Liver (tissue), 3 donors: ENCODE data around the gene ACSS1.

Source experiments
- EGR1 ChIP-seq, 2 donors: IDR thresholded peaks; 2 replicates each; pipeline ENCODE4 v1.6.1; 2016 to 2018; ENCODE audit warnings: antibody characterized with exemption in 2 of 2, low read depth in 2 of 2
- RXRA ChIP-seq, 2 donors: IDR thresholded peaks; 2 replicates each; pipeline ENCODE4 v1.6.1; 2017 to 2018; ENCODE audit warnings: antibody characterized with exemption in 2 of 2, mild to moderate bottlenecking in 1 of 2
- SP1 ChIP-seq: IDR thresholded peaks from 2 replicates; pipeline ENCODE4 v1.6.1; 2018; ENCODE audit warnings: antibody characterized with exemption, mild to moderate bottlenecking
- TAF1 ChIP-seq: conservative IDR thresholded peaks from 2 replicates; pipeline ENCODE4 v1.6.1; 2016; ENCODE audit warnings: antibody characterized with exemption, mild to moderate bottlenecking
- TF ChIP-seq, protein P1 (sequence below): fragments of 150-350 bp; IDR thresholded peaks from 2 replicates; pipeline ENCODE4 v1.5.1; 2017; ENCODE audit warnings: improper control_type of control experiment, low read depth, low read length; ENCODE audit not compliant: missing input control
- donor health status: healthy.
- donor health status: healthy.

DNA sequence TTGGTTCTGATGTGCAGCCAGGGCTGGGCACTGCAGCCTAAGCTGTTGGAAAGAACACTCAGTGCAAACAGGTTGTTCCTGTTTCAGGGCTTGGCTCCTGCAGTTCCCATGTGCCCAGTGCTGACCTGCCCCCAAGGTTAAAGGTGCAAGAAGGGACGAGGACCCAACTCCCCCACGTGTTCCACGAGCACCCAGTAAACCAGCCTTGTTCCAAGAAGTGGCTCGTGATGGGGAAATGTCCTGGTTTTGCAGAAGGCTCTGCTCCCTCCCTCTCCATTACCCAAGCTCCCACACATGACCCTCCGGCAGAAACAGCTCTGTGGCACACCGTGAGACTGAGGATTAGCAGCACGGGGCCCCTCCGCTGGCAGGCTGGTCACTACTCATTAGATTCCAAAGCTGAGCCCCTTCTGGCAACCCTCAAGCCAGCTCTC is 9.4 kb downstream of the ACSS1 start:
- TF ChIP-seq, protein P1, sequence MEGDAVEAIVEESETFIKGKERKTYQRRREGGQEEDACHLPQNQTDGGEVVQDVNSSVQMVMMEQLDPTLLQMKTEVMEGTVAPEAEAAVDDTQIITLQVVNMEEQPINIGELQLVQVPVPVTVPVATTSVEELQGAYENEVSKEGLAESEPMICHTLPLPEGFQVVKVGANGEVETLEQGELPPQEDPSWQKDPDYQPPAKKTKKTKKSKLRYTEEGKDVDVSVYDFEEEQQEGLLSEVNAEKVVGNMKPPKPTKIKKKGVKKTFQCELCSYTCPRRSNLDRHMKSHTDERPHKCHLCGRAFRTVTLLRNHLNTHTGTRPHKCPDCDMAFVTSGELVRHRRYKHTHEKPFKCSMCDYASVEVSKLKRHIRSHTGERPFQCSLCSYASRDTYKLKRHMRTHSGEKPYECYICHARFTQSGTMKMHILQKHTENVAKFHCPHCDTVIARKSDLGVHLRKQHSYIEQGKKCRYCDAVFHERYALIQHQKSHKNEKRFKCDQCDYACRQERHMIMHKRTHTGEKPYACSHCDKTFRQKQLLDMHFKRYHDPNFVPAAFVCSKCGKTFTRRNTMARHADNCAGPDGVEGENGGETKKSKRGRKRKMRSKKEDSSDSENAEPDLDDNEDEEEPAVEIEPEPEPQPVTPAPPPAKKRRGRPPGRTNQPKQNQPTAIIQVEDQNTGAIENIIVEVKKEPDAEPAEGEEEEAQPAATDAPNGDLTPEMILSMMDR = no peak
- TF ChIP-seq RXRA (IDR thresholded peaks at IDR 0.05) = peak; percentile 69 to 98
- TF ChIP-seq TAF1 = no peak
- no peak for TF ChIP-seq EGR1 (IDR thresholded peaks at IDR 0.05; ENCODE audit: low read depth in 2 of 2)
- peak; percentile 93 for TF ChIP-seq SP1
